PC-3 (cell line): ENCODE data around the gene CCDC80.

Experiments
- CTCF ChIP-seq: fragments of 300-600 bp; sonication (generic); conservative IDR thresholded peaks from 2 replicates; pipeline ENCODE4 v1.5.1; 2017; ENCODE audit warnings: antibody characterized with exemption, low read depth, mild to moderate bottlenecking, low read length
- EZH2 ChIP-seq: fragments of 300-600 bp; sonication (generic); IDR thresholded peaks from one replicate; pipeline ENCODE4 v1.6.1; 2017; ENCODE audit warnings: antibody characterized with exemption, mild to moderate bottlenecking, low read length; ENCODE audit not compliant: unreplicated experiment

- no peak for TF ChIP-seq CTCF
- no peak for TF ChIP-seq EZH2
These were observed 5.3 kb downstream of the CCDC80 start for GRCh38 chr3:112635674-112636073.
